CD4-positive, alpha-beta T cell treated with Interleukin-15 for 1 hour (primary cell): Measurements from ENCODE around the gene CADM2.
"Not testable (repeated sequence)": the region's sequence is repeated elsewhere in the genome, so short reads cannot be mapped to it uniquely, and the experiment has no call there.

Experiments
- DNase-seq: peaks from one replicate; pipeline ENCODE4 v3.0.0-alpha.2; 2020

CADM2 gene

DNA sequence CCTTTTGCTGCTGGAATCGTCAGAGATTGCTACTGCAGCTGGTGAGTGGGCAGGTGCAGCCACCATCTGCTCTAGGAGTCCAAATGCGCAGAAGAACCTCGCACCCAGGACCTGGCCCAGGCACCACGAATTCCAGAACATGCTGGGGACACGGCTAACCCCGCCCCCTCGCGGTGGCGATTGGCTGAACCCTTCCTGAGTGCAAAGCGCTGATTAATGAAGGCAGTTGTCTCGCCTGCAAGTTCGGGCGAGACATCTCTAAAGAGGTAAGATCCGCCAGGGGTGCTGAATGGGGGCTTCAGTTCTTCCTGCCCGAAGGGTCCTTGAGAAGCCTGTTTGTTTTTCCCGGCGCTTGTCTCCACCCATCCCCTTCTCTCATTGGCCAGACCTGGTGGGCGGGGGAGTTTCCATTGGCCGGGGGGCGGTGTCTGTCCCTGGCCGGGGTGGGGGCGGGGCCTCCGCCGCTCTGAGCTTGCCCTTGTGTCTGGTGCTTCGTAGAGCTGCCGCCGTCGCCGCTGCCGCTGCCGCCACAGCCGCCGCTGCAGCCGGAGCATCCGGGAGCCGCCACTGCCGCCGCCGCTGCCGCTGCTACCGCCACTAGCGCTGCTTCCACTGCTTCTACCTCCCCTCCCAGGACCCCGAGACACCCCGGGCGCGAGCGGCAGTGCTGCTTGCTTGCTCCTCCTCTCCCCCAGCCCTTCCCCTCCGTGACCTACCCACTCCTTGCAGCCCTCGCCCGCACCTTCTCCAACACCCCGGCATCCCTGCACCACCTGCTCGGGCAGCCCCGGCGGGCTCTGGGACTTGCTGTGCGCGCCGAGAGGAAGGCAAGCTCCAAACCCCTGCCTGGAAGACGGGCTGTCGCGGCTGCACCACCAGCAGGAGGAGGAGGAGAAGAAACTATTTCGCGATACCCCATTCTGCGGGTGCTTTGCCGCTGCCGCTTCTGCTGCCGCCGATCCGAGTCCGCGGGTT, at the start of gene CADM2:
TSS of gene CADM2 (plus strand) at position 495 of the 975 bp plus-strand sequence.
- DNase-seq = peak; percentile 52

DNA sequence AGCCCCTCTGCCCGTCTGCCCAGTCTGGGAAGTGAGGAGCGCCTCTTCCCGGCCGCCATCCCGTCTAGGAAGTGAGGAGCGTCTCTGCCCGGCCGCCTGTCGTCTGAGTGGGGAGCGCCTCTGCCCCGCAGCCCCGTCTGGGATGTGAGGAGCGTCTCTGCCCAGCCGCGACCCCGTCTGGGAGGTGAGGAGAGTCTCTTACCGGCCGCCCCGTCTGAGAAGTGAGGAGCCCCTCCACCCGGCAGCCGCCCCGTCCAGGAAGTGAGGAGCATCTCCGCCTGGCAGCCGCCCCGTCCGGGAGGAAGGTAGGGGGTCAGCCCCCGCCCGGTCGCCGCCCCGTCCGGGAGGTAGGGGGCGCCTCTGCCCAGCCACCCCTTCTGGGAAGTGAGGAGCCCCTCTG, 40.2 kb upstream of the CADM2 start:
- DNase-seq = not testable (repeated sequence)

DNA sequence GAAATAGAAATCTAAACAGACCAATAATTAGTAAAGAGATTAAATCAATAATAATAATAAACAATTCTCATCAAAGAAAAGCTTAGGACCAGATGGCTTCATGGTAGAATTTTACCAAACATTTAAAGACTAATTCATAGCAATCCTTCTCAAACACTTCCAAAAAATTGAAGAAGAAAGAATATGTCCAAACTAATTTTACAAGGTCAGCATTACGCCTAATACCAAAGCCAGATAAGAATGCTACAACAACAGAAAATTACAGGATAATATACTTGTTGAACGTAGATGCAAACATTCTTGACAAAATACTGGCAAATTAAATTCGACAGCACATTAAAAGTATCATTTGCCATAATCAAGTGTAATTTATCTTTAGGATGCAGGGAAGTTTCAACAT, 36.1 kb upstream of the CADM2 start:
- no peak for DNase-seq

GRCh38 chr3:84925571-84925970, 33.2 kb upstream of the CADM2 start:
- DNase-seq = no peak

GRCh38 chr3:84943379-84943778, 15.4 kb upstream of the CADM2 start:
- no peak for DNase-seq

DNA sequence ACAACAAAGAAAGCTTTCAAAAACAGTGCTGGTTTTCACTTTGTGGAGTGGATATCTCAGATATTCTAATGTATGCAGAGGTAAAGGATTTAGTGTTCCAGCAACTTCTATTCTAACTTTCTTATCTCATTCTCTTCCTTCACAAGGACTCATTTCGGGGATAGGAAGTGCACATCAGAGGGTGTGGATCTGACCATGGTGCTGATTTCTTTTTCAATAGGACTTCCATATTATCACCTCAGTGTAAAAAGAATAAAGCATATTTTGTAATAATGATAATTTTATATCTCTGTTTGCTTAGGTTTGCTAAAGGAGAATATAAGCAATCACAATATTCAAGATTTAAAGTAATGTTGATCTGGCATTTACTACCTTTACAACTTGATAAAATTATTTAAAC, 12.5 kb upstream of the CADM2 start:
- no peak for DNase-seq

DNA sequence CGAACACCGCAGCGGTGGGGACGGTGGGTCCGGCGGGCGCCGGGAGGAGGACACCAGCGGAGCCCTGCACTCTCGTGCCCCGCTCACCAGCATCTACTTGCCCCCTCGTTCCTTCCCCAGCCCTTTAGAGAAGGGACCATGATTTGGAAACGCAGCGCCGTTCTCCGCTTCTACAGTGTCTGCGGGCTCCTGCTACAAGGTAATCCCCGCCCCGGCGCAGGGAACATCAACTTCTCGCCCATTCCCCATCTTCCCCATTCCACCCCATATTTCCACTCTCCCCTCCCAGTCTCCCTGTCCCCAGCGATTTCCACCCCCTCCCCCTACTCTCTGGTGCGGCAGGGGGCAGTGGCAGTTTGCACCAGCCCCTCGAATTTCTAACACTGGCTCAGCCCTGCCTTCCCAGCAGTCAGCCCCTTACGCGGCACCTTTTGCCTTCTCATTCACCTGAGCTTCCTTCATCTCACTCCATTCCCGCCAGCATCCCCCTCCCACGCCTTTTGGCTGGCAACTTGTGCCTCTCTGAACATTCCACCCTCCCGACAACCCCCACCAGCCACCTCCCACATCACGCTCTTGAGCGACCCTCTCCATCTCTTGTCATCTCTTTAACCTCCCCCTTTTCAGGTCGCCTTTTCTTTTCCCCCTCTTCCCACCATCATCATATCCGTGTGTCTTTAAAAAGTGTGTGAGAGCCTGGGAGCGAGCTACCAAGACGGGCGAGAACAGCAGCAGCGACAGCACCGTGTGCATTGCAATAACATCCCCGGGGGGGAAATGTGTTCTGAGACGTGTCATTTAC, 882 bp downstream of the CADM2 start:
- DNase-seq = no peak

DNA sequence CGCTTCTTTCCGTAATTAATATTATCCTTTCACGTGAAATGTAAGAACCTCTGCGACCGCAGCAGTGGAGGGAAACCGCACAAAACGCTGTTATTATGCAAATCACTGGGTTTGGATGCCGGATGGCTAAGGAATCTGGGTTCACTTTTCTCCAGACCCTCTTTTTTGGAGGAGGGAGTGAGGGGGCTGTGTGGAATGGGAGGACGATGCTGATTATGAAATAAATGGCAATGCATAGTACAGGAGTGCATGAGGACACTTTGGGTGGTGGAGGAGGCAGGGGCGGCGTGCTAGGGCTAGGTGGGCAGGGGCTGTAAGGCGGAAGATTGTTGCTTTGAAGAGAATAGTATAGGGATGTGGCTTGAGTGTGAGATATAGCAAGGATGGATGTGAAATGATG, 1.8 kb downstream of the CADM2 start:
- no peak for DNase-seq

DNA sequence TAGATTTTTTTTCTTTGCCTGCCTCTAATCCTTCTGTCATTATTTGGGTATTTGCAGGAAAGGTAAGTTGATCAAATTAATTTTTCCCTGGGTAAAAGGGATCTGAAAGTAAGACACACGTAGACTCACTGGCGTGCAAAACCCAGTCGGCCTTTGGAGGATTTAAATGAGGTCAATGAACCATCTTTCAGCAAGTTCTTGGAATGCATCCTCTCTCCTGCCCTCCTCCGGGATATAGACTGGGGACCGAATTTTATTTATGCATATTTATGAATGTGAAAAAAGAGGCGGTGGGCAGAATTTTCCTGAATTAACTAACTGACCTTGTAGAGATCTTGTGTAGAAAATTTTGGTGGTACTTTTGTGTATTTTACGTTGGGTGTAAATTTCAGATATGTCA, 2.2 kb downstream of the CADM2 start:
- no peak for DNase-seq

DNA sequence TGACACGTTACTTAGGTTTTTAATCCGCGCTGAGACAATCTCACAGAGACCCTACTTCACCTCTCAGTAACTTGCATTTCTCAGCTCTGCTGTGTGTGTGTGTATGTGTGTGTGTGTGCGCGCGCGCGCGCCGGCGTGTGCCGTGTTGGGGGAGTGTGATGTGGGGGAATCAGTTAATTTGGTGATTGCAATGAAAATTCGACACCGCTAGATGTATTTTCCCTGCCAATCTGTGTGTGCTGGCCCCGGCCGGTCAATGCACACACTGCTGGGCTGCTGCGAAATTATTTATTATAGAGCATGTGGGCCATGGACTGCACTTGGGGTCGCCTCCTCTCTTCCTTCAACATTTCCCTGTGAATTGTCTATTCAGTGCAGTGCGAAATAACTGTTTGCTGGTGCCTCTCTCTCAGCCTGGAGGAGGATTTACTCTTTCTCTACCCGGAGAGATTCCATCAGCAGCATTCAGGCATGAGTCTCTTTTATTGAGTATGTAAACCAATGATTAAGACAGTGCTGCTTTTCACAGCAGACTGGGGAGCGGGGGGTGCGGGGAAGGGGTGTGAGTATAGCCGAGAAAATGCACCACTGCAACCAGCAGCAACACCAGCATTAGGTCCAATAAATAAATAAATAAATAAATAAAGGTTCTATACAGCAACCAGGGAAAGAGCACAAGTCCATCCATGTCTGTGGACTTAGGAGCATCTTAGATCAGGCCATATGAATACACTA, 2.9 kb downstream of the CADM2 start:
- no peak for DNase-seq

- no peak for DNase-seq
These were observed 3.6 kb downstream of the CADM2 start for GRCh38 chr3:84962415-84962814.

- no peak for DNase-seq
These were observed 4.3 kb downstream of the CADM2 start for GRCh38 chr3:84963137-84963536.

- DNase-seq = no peak
These were observed 6.4 kb downstream of the CADM2 start for GRCh38 chr3:84965141-84965540.

DNA sequence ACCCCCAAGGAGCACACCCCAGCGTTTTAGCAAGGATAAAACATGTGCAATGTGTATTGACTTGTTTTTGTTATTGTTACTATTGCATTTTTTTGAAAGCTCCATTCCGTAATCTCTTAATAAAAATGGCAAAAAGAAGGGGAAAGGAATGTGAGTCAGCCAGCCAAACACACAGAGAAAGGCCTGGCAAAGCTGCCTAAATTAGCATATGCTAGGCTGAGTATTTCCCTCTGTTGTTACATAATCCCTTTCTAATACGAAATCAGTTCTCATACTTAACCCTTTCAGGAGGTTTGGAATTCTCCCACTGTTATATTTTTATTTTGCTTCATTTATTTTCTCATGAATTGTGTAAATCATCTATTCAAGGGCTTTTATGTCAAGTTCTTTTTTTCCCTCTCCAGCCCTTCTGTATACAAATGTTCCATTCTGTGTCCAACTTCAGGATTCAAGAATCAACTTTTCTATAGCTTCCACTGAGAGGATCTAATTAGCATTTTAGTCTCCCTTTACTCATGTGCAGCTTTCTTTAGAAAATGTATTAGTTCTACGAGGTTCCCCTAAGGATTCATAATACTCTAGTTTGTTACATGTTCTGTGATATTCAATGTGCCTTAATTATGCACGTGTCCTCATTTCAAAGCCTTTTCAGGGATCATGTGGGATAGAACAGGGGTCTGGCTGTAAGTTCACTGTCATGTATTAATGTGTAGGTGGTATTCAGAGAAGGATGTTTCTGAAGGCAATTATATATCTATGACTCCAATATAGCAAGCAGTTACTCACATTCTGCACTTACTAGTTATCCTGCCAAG, 9.2 kb downstream of the CADM2 start:
- DNase-seq = no peak

DNA sequence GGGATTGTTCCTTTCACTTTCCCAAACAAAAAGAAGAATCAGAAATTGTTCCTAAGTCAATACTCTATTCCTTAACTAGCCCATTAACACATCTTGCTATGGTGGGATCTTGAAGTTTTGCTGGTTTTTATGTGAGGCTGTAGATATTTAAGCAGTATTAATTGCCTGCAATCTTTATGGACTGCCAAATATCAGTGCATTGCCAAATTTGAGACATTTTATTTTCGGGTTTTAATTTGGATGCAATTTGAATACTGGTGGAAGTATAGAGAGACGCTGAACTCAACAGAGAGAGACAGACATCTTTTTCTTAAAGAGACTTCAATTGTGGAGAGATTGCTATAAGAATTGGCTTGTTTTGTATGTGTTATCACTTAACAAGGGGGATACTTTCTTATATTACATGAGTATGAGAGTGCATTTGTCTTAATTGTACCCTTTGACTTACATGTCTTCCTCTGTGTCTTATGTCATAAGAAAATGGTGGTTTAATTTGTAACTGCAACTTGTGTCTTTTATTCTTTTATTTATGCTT, 10.0 kb downstream of the CADM2 start:
- DNase-seq = no peak

GRCh38 chr3:84974347-84974746, 15.6 kb downstream of the CADM2 start:
- DNase-seq = no peak

DNA sequence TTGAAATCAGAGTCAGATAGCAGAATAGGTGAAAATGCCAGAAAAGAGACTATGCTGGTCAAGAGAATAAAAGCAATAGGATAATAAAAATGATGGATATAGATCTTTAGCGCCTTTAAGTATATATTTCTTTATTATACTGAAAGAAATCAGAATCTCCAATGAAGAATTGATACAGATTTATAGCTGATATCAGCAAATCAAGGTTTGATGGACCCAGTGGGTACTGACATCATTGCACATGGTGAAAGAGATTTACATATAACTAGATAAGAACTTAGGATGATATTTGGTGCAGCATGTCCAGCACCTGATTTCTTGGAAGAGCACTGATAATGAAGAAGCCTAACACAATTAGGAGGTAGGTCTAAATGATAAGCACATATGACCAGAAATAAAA, 18.2 kb downstream of the CADM2 start:
- no peak for DNase-seq

GRCh38 chr3:84978843-84979242, 20.1 kb downstream of the CADM2 start:
- DNase-seq = no peak

DNA sequence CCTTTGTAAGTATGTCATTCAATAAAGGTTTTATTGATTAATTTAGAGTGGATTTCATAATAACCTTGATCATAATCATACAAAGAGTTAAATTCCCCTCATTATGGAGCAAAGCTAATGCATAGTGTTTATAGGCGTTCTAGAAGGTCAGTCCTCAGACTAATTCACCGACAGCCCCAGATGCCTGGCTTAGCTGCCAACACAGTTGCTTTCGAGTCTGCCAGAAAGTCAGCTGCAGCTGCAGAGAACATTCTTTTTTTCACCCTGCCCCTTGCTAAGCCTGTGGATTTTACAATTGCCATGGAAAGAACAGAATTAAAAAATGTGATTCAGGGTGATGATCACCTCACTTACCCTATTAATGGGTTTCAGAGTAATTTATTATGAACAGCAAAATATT, 21.2 kb downstream of the CADM2 start:
- no peak for DNase-seq

DNA sequence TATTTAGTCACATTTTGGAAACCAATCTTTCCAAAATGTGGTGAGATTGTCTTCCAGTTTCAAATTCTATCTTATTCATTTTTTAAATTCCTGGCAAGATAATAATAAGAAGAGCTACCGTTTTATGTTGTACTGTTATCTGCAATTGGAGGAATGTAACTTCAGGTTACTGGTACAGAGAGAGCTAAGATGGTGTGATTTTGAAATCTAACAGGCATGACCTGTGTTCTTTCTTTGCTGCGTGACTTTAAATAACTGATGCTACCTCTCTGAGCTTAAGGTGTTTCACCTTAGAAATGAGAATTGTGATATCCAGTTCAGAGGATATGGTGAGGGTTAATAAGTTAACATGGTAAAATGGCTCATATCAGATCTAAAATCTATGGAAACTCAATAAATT, 21.7 kb downstream of the CADM2 start:
- DNase-seq = no peak

DNA sequence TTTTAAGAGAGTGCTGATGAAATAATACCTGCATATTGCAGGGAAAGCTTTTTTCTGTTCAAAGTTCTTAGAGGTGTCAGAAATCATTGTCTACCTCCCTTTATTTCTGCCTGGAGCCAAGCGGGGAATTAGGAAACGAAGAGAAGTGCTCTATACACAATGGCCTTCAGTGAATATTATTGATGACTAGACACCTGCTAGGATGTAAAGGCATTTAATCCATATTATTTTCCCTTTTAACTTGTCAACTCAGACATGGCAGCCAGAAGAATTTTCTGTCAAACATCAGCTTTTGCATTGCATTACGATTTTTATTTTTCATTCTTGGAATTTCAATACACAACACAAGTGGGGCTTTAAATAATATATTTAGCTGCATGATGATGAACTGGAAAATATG, 24.7 kb downstream of the CADM2 start:
- DNase-seq = no peak

- DNase-seq = no peak
These were observed 25.6 kb downstream of the CADM2 start for GRCh38 chr3:84984429-84984828.
